C4-2B (cell line): ENCODE results near the gene CACNA2D1.

ENCODE experiments used
- H3K27ac ChIP-seq: fragments of 450-650 bp; 2 replicates; pipeline ENCODE4 v1.5.1; 2017
- CTCF ChIP-seq: fragments of 450-650 bp; conservative IDR thresholded peaks from 2 replicates; pipeline ENCODE4 v1.5.1; 2017; ENCODE audit warnings: mild to moderate bottlenecking
- ZFX ChIP-seq: fragments of 450-650 bp; IDR thresholded peaks from 2 replicates; pipeline ENCODE4 v1.6.1; 2017

The CACNA2D1 gene

GRCh38 chr7:82445271-82445670 lies 1.7 kb upstream of the CACNA2D1 start:
- TF ChIP-seq ZFX (no peak), CTCF (no peak)
- no peak overlapping the region for H3K27ac ChIP-seq

GRCh38 chr7:82444220-82444909 lies 788 bp upstream of the CACNA2D1 start:
- no peak overlapping the region for H3K27ac ChIP-seq
- TF ChIP-seq CTCF (no peak), ZFX (no peak)

- no peak for TF ChIP-seq ZFX
- TF ChIP-seq CTCF, result no peak
- H3K27ac ChIP-seq, result no peak overlapping the region
Observed at GRCh38 chr7:82443036-82443546, 486 bp downstream of the CACNA2D1 start.

- H3K27ac ChIP-seq, result no peak overlapping the region
- TF ChIP-seq CTCF (no peak), ZFX (no peak)
Observed at GRCh38 chr7:82442492-82443035, 1.0 kb downstream of the CACNA2D1 start.

GRCh38 chr7:82441669-82442478 lies 1.7 kb downstream of the CACNA2D1 start:
- H3K27ac ChIP-seq, result no peak overlapping the region
- no peak for TF ChIP-seq CTCF
- TF ChIP-seq ZFX, result no peak

GRCh38 chr7:82438521-82438920 lies 5.1 kb downstream of the CACNA2D1 start:
- H3K27ac ChIP-seq, result no peak overlapping the region
- TF ChIP-seq CTCF, result no peak
- no peak for TF ChIP-seq ZFX

GRCh38 chr7:82435769-82436168 lies 7.8 kb downstream of the CACNA2D1 start:
- TF ChIP-seq ZFX (no peak), CTCF (no peak)
- H3K27ac ChIP-seq, result no peak overlapping the region
